NAMALWA (cell line): ENCODE measurements around the gene CDH5.
"Not testable (repeated sequence)": the region's sequence is repeated elsewhere in the genome, so short reads cannot be mapped to it uniquely, and the experiment has no call there.

Experiments
- DNase-seq: peaks from one replicate; pipeline ENCODE4 v3.0.0-alpha.2; 2015; ENCODE audit warnings: low spot score

The CDH5 gene

GRCh38 chr16:66437391-66437945, 71.0 kb downstream of the CDH5 start:
- DNase-seq: no peak

- no peak for DNase-seq
Measured at GRCh38 chr16:66438536-66438935, 72.0 kb downstream of the CDH5 start.

GRCh38 chr16:66439051-66439730, 72.7 kb downstream of the CDH5 start:
- DNase-seq: no peak

- no peak for DNase-seq
Measured at GRCh38 chr16:66440271-66440802, 73.8 kb downstream of the CDH5 start.

- DNase-seq: no peak
Measured at GRCh38 chr16:66440970-66441369, 74.5 kb downstream of the CDH5 start.

- DNase-seq: no peak
Measured at GRCh38 chr16:66441586-66442375, 75.3 kb downstream of the CDH5 start.

- no peak for DNase-seq
Measured at GRCh38 chr16:66442502-66443268, 76.2 kb downstream of the CDH5 start.

GRCh38 chr16:66443269-66443652, 76.8 kb downstream of the CDH5 start:
- no peak for DNase-seq

GRCh38 chr16:66444049-66444481, 77.6 kb downstream of the CDH5 start:
- no peak for DNase-seq

GRCh38 chr16:66446737-66447136, 80.2 kb downstream of the CDH5 start:
- no peak for DNase-seq

- no peak for DNase-seq
Measured at GRCh38 chr16:66447491-66447890, 81.0 kb downstream of the CDH5 start.

- DNase-seq: no peak
Measured at GRCh38 chr16:66451548-66451947, 85.1 kb downstream of the CDH5 start.

GRCh38 chr16:66453230-66453629, 86.7 kb downstream of the CDH5 start:
- not testable (repeated sequence) for DNase-seq
